ENCODE measurements around the gene LSM2. TPM values are rescaled to one million over a fixed set of nuclear protein-coding genes. Genes with fewer than 3 reads are reported as not detected.
A peak's percentile ranks its signal among the peaks of the same experiment; 100 is the strongest.

Gene LSM2
- polyA plus RNA-seq, 2 of the 4 experiments (the other 2 are of a cell fraction): 54.7 to 59.6 TPM

GRCh38 chr6:31815025-31815838 lies 8.5 kb upstream of the LSM2 start, which contains the start of the genes HSPA1A and HSPA1L:
TSS of gene HSPA1A (plus strand) at chr6:31815543. CDS start at chr6:31815757, 214 bp downstream.
TSS of gene HSPA1L (minus strand) at chr6:31815283. CDS start at chr6:31811972, 3,311 bp downstream.
- H3K4me3 ChIP-seq: peak within 1 kb of the TSS; percentile 59
- CTCF ChIA-PET: interaction anchor here (0.7 to 2.6 kb wide), 6 partner anchors 8 to 46 kb away, joined by 3 to 8 read pairs (median 4); partner anchors contain the start of genes HSPA1B, LSM2 and VARS1
- H3K9me3 ChIP-seq: no peaks in the 10 kb centered on the region
- FAIRE-seq (no peak), ATAC-seq (peak; percentile 78 to 89), DNase-seq (ENCODE audit: low read depth in 1 of 2, low spot score in 1 of 2) (peak; percentile 93 to 97)
- H3K4me2 ChIP-seq: peak within 1 kb of the TSS; percentile 98
- TF ChIP-seq MYC (IDR thresholded peaks at IDR 0.05; ENCODE audit: borderline replicate concordance, low read length) (no peak), BHLHE40 (IDR thresholded peaks at IDR 0.05; ENCODE audit: low read depth, low read length) (no peak), HOXB5 (CRISPR knock-in tag; IDR thresholded peaks at IDR 0.05) (no peak), HMGXB4 (CRISPR knock-in tag; IDR thresholded peaks at IDR 0.05; ENCODE audit: borderline replicate concordance) (no peak), ZNF302 (CRISPR knock-in tag; IDR thresholded peaks at IDR 0.05) (no peak), HDAC2 (IDR thresholded peaks at IDR 0.05) (no peak), NPAS2 (CRISPR knock-in tag; IDR thresholded peaks at IDR 0.05; ENCODE audit: borderline replicate concordance) (no peak), POLR2A (IDR thresholded peaks at IDR 0.05; ENCODE audit: low read length) (peak; percentile 100), KDM5A (IDR thresholded peaks at IDR 0.05) (no peak), PHF8 (IDR thresholded peaks at IDR 0.05; ENCODE audit: borderline replicate concordance, low read depth) (peak; percentile 50; the same call in 1 of the 2 replicates), RFX5 (IDR thresholded peaks at IDR 0.05) (0 out of 2 replicates have a peak, but pooled peaks have one; percentile 30), JUN (IDR thresholded peaks at IDR 0.05) (peak; percentile 74 to 80; a peak in 4 of 5 replicates)
- TF ChIP-seq, protein P1, sequence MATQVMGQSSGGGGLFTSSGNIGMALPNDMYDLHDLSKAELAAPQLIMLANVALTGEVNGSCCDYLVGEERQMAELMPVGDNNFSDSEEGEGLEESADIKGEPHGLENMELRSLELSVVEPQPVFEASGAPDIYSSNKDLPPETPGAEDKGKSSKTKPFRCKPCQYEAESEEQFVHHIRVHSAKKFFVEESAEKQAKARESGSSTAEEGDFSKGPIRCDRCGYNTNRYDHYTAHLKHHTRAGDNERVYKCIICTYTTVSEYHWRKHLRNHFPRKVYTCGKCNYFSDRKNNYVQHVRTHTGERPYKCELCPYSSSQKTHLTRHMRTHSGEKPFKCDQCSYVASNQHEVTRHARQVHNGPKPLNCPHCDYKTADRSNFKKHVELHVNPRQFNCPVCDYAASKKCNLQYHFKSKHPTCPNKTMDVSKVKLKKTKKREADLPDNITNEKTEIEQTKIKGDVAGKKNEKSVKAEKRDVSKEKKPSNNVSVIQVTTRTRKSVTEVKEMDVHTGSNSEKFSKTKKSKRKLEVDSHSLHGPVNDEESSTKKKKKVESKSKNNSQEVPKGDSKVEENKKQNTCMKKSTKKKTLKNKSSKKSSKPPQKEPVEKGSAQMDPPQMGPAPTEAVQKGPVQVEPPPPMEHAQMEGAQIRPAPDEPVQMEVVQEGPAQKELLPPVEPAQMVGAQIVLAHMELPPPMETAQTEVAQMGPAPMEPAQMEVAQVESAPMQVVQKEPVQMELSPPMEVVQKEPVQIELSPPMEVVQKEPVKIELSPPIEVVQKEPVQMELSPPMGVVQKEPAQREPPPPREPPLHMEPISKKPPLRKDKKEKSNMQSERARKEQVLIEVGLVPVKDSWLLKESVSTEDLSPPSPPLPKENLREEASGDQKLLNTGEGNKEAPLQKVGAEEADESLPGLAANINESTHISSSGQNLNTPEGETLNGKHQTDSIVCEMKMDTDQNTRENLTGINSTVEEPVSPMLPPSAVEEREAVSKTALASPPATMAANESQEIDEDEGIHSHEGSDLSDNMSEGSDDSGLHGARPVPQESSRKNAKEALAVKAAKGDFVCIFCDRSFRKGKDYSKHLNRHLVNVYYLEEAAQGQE (IDR thresholded peaks at IDR 0.05): no peak
- TF ChIP-seq, protein P2, sequence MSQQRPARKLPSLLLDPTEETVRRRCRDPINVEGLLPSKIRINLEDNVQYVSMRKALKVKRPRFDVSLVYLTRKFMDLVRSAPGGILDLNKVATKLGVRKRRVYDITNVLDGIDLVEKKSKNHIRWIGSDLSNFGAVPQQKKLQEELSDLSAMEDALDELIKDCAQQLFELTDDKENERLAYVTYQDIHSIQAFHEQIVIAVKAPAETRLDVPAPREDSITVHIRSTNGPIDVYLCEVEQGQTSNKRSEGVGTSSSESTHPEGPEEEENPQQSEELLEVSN (IDR thresholded peaks at IDR 0.05; ENCODE audit: borderline replicate concordance, low read depth): no peak
- TF ChIP-seq, protein P3, sequence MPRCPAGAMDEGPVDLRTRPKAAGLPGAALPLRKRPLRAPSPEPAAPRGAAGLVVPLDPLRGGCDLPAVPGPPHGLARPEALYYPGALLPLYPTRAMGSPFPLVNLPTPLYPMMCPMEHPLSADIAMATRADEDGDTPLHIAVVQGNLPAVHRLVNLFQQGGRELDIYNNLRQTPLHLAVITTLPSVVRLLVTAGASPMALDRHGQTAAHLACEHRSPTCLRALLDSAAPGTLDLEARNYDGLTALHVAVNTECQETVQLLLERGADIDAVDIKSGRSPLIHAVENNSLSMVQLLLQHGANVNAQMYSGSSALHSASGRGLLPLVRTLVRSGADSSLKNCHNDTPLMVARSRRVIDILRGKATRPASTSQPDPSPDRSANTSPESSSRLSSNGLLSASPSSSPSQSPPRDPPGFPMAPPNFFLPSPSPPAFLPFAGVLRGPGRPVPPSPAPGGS (IDR thresholded peaks at IDR 0.05): peak; percentile 92
- under 1% methylated on average over 35 of the region's 56 CpGs for WGBS (ENCODE audit: missing lambda C conversion rate)
- peak within 1 kb of the TSS; percentile 96 to 97 for H3K27ac ChIP-seq
- POLR2A ChIA-PET: interaction anchor here (0.6 to 3.1 kb wide), 29 partner anchors 9 to 1198 kb away, joined by 3 to 82 read pairs (median 5); partner anchors contain the start of genes C6orf47, DDAH2, GPANK1 and HSPA1B
- H3K4me1 ChIP-seq: peaks cover 30% of the 10 kb centered on the region

DNA sequence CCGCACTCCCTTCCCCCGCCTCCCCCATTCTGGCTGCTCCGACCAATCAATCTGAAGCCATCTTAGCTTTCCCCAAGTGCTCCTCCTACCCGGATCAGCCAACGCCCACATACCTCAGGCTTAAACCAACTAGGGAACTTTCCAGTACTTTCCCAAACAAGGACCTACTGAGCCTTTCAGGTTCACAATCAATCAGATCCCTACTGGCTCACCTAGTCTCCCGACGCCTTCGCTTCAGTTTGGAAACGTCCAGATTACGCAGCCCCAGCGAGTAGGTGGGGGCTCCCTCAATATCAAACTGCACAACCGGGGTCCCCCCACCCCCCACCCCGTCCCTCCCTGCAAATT lies 7.9 kb upstream of the LSM2 start:
- H3K27ac ChIP-seq: peak overlapping the region; percentile 96 to 97
- ChIA-PET POLR2A (interaction anchor here (0.6 to 3.1 kb wide), 32 partner anchors 8 to 1197 kb away, joined by 3 to 82 read pairs (median 5); partner anchors contain the start of genes ABHD16A, C6orf47, DDAH2 and GPANK1), CTCF (interaction anchor here (0.7 to 2.6 kb wide), 6 partner anchors 8 to 45 kb away, joined by 3 to 8 read pairs (median 4); partner anchors contain the start of genes HSPA1B, LSM2 and VARS1)
- ATAC-seq (peak; percentile 74 to 81), FAIRE-seq (no peak), DNase-seq (ENCODE audit: low read depth in 1 of 2, low spot score in 1 of 2) (peak; percentile 91 to 96)
- TF ChIP-seq POLR2A (IDR thresholded peaks at IDR 0.05; ENCODE audit: low read length) (peak; percentile 29; the same call in 1 of the 2 replicates), CHD4 (IDR thresholded peaks at IDR 0.05; ENCODE audit: borderline replicate concordance) (no peak), MAX (IDR thresholded peaks at IDR 0.05) (0 out of 2 replicates have a peak, but pooled peaks have one; percentile 10)
- H3K9me3 ChIP-seq: no peaks in the 10 kb centered on the region
- peak overlapping the region; percentile 98 for H3K4me2 ChIP-seq
- 0% methylated on average over 11 of the region's 13 CpGs for WGBS (ENCODE audit: missing lambda C conversion rate)
- H3K4me3 ChIP-seq: peak overlapping the region; percentile 59
- peaks cover 24% of the 10 kb centered on the region for H3K4me1 ChIP-seq

Data from A549 (cell line).